HepG2 (cell line): ENCODE data around the gene MTHFD1. TPM values are rescaled to one million over a fixed set of nuclear protein-coding genes. Genes with fewer than 3 reads are reported as not detected.
A peak's percentile ranks its signal among the peaks of the same experiment; 100 is the strongest.

Experiments used
- GATAD2A ChIP-seq: IDR thresholded peaks from 2 replicates; pipeline ENCODE4 v1.6.1; 2016
- HOXA3 ChIP-seq: sonication (generic); formaldehyde crosslinking; IDR thresholded peaks from 2 replicates; pipeline ENCODE4 v1.5.0; 2020; ENCODE audit warnings: missing genetic modification reagents
- MAF1 ChIP-seq: sonication (generic); formaldehyde crosslinking; IDR thresholded peaks from 2 replicates; pipeline ENCODE4 v1.5.0; 2020; ENCODE audit warnings: missing genetic modification reagents, borderline replicate concordance
- NFYC ChIP-seq: IDR thresholded peaks from 2 replicates; pipeline ENCODE4 v1.6.1; 2016; ENCODE audit warnings: missing genetic modification reagents, missing compliant biosample characterization
- POLR2G ChIP-seq: fragments of 200-400 bp; formaldehyde crosslinking; IDR thresholded peaks from 2 replicates; pipeline ENCODE4 v1.6.1; 2018; ENCODE audit warnings: mild to moderate bottlenecking, low read depth, low read length, moderate library complexity
- RBM22 ChIP-seq: fragments of 200-400 bp; formaldehyde crosslinking; optimal IDR thresholded peaks from 2 replicates; pipeline ENCODE3; 2017; ENCODE audit warnings: mild to moderate bottlenecking, low read length, moderate library complexity
- SIX1 ChIP-seq: sonication (generic); formaldehyde crosslinking; IDR thresholded peaks from 2 replicates; pipeline ENCODE4 v1.4.0; 2020; ENCODE audit warnings: missing genetic modification reagents, borderline replicate concordance
- TBX2 ChIP-seq: sonication (generic); formaldehyde crosslinking; IDR thresholded peaks from 2 replicates; pipeline ENCODE4 v1.5.0; 2020; ENCODE audit warnings: missing genetic modification reagents, mild to moderate bottlenecking, borderline replicate concordance
- ZNF569 ChIP-seq: sonication (generic); formaldehyde crosslinking; IDR thresholded peaks from 2 replicates; pipeline ENCODE4 v1.5.0; 2020; ENCODE audit warnings: mild to moderate bottlenecking, missing genetic modification reagents, moderate library complexity, borderline replicate concordance
- ZNF577 ChIP-seq: sonication (generic); formaldehyde crosslinking; IDR thresholded peaks from 2 replicates; pipeline ENCODE4 v1.4.0; 2020; ENCODE audit warnings: mild to moderate bottlenecking, low read depth, missing genetic modification reagents, borderline replicate concordance
- ZNF703 ChIP-seq: sonication (generic); formaldehyde crosslinking; IDR thresholded peaks from 2 replicates; pipeline ENCODE4 v1.5.1; 2020; ENCODE audit warnings: missing genetic modification reagents, mild to moderate bottlenecking, moderate library complexity, borderline replicate concordance
- ZNF775 ChIP-seq: sonication (generic); formaldehyde crosslinking; IDR thresholded peaks from 2 replicates; pipeline ENCODE4 v1.4.0; 2020; ENCODE audit warnings: missing genetic modification reagents, mild to moderate bottlenecking, moderate library complexity, borderline replicate concordance
- polyA plus RNA-seq, 8 experiments: library from polyadenylated mRNA; depleted of rRNA in 3 of 8; stranded (reverse) in 7 of 8; unstranded in 1 of 8; fragments of >200 nt; fragmentation: Illumina TruSeq in 4 of 8; extraction: Trizol in 4 of 8; gene quantifications; 2 replicates each; pipeline versions ENCODE4 v1.2.1 to v1.2.3, GENCODE V29; 2011 to 2016; ENCODE audit warnings: low read depth in 4 of 8, missing spikeins in 1 of 8, mixed read lengths in 1 of 8; ENCODE audit not compliant: insufficient read depth in 1 of 8
- total RNA-seq, 5 experiments: library from RNA; depleted of rRNA; stranded (reverse); fragments of >200 nt; fragmentation: Illumina TruSeq; extraction: Trizol; gene quantifications; 2 replicates each; pipeline ENCODE4 v1.2.3, GENCODE V29; 2016; ENCODE audit warnings: low read depth in 1 of 5
- TF ChIP-seq, protein P1 (sequence below): sonication (generic); formaldehyde crosslinking; IDR thresholded peaks from 2 replicates; pipeline ENCODE4 v1.4.0; 2020; ENCODE audit warnings: missing genetic modification reagents, mild to moderate bottlenecking, borderline replicate concordance
- TF ChIP-seq, protein P2 (sequence below): sonication (generic); formaldehyde crosslinking; IDR thresholded peaks from 2 replicates; pipeline ENCODE4 v1.8.0; 2022; ENCODE audit warnings: missing genetic modification reagents, mild to moderate bottlenecking, borderline replicate concordance
- TF ChIP-seq, protein P3 (sequence below): conservative IDR thresholded peaks from 2 replicates; pipeline ENCODE4 v1.6.1; 2018; ENCODE audit warnings: missing genetic modification reagents
- TF ChIP-seq, protein P4 (sequence below): sonication (generic); formaldehyde crosslinking; IDR thresholded peaks from 2 replicates; pipeline ENCODE4 v1.4.0; 2020; ENCODE audit warnings: low read depth, missing genetic modification reagents
- TF ChIP-seq, protein P5 (sequence below): sonication (generic); formaldehyde crosslinking; conservative IDR thresholded peaks from 2 replicates; pipeline ENCODE4 v1.8.0; 2022; ENCODE audit warnings: mild to moderate bottlenecking, moderate library complexity, missing genetic modification reagents

The MTHFD1 gene
- total and polyA plus RNA-seq, 2 of the 13 experiments (the other 11 are each of a cell fraction or from before 2014, with no cell fraction given) = 31.0 to 106 TPM

DNA sequence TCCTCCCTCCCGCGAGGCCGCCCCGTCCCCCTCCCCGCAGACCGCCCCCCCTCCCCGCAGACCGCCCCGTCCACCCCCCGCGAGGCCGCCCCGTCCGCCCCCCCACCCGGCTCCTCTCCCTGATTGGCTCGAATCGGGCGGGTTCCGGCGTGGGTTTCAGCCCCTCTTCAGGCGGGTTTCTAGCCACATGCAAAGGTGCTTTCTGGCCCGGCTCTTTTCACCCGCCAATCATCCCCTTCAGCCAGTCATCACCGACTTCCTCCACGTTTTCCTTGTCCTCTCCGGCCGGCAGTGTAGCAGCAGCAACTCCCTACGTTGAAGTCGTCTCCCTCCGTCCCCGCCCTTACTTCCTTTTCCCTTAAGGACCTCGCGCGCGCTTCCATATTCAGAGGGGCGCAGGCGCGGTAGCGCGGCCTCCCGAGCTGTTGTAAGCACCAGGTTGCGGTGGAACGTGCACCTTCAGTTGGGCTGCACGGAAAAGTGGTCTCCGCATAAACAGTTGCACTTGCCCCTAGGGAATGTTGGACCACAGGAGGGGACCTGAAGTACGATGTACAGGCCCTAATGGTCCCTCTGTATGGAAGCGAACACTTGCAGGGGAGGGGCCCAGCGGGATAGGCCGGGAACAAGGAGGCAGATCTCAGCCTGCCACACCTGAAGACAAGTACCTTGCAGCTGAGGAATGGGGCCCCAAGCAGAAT lies 49.4 kb upstream of the MTHFD1 start (continued):
- TF ChIP-seq RBM22 = no peak
- TF ChIP-seq, protein P1, sequence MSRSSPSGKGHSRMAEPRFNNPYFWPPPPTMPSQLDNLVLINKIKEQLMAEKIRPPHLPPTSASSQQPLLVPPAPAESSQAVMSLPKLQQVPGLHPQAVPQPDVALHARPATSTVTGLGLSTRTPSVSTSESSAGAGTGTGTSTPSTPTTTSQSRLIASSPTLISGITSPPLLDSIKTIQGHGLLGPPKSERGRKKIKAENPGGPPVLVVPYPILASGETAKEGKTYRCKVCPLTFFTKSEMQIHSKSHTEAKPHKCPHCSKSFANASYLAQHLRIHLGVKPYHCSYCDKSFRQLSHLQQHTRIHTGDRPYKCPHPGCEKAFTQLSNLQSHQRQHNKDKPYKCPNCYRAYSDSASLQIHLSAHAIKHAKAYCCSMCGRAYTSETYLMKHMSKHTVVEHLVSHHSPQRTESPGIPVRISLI (CRISPR knock-in tag) = no peak
- TF ChIP-seq, protein P2, sequence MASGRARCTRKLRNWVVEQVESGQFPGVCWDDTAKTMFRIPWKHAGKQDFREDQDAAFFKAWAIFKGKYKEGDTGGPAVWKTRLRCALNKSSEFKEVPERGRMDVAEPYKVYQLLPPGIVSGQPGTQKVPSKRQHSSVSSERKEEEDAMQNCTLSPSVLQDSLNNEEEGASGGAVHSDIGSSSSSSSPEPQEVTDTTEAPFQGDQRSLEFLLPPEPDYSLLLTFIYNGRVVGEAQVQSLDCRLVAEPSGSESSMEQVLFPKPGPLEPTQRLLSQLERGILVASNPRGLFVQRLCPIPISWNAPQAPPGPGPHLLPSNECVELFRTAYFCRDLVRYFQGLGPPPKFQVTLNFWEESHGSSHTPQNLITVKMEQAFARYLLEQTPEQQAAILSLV (CRISPR knock-in tag) = no peak
- peak; percentile 88 for TF ChIP-seq POLR2G
- peak; percentile 83 for TF ChIP-seq NFYC (CRISPR knock-in tag)
- TF ChIP-seq ZNF703 (CRISPR knock-in tag) = no peak
- TF ChIP-seq TBX2 = peak; percentile 63
- TF ChIP-seq MAF1 = no peak
- no peak for TF ChIP-seq ZNF569 (CRISPR knock-in tag)
- TF ChIP-seq, protein P3, sequence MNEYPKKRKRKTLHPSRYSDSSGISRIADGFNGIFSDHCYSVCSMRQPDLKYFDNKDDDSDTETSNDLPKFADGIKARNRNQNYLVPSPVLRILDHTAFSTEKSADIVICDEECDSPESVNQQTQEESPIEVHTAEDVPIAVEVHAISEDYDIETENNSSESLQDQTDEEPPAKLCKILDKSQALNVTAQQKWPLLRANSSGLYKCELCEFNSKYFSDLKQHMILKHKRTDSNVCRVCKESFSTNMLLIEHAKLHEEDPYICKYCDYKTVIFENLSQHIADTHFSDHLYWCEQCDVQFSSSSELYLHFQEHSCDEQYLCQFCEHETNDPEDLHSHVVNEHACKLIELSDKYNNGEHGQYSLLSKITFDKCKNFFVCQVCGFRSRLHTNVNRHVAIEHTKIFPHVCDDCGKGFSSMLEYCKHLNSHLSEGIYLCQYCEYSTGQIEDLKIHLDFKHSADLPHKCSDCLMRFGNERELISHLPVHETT (CRISPR knock-in tag) = no peak
- TF ChIP-seq, protein P4, sequence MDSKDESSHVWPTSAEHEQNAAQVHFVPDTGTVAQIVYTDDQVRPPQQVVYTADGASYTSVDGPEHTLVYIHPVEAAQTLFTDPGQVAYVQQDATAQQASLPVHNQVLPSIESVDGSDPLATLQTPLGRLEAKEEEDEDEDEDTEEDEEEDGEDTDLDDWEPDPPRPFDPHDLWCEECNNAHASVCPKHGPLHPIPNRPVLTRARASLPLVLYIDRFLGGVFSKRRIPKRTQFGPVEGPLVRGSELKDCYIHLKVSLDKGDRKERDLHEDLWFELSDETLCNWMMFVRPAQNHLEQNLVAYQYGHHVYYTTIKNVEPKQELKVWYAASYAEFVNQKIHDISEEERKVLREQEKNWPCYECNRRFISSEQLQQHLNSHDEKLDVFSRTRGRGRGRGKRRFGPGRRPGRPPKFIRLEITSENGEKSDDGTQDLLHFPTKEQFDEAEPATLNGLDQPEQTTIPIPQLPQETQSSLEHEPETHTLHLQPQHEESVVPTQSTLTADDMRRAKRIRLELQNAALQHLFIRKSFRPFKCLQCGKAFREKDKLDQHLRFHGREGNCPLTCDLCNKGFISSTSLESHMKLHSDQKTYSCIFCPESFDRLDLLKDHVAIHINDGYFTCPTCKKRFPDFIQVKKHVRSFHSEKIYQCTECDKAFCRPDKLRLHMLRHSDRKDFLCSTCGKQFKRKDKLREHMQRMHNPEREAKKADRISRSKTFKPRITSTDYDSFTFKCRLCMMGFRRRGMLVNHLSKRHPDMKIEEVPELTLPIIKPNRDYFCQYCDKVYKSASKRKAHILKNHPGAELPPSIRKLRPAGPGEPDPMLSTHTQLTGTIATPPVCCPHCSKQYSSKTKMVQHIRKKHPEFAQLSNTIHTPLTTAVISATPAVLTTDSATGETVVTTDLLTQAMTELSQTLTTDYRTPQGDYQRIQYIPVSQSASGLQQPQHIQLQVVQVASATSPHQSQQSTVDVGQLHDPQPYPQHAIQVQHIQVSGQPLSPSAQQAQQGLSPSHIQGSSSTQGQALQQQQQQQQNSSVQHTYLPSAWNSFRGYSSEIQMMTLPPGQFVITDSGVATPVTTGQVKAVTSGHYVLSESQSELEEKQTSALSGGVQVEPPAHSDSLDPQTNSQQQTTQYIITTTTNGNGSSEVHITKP (CRISPR knock-in tag) = peak; percentile 73; the same call in 1 of the 2 replicates
- TF ChIP-seq HOXA3 (CRISPR knock-in tag) = peak; percentile 37; the same call in 1 of the 2 replicates
- TF ChIP-seq ZNF577 (CRISPR knock-in tag) = peak; percentile 42; the same call in 1 of the 2 replicates
- no peak for TF ChIP-seq ZNF775 (CRISPR knock-in tag)
- peak; percentile 35; the same call in 1 of the 2 replicates for TF ChIP-seq GATAD2A
- TF ChIP-seq, protein P5, sequence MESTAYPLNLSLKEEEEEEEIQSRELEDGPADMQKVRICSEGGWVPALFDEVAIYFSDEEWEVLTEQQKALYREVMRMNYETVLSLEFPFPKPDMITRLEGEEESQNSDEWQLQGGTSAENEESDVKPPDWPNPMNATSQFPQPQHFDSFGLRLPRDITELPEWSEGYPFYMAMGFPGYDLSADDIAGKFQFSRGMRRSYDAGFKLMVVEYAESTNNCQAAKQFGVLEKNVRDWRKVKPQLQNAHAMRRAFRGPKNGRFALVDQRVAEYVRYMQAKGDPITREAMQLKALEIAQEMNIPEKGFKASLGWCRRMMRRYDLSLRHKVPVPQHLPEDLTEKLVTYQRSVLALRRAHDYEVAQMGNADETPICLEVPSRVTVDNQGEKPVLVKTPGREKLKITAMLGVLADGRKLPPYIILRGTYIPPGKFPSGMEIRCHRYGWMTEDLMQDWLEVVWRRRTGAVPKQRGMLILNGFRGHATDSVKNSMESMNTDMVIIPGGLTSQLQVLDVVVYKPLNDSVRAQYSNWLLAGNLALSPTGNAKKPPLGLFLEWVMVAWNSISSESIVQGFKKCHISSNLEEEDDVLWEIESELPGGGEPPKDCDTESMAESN (CRISPR knock-in tag) = peak; percentile 74; the same call in 1 of the 2 replicates
- no peak for TF ChIP-seq SIX1 (CRISPR knock-in tag)
